PC-3 (cell line): ENCODE measurements around the gene CRYBG3. TPM values are rescaled to one million over a fixed set of nuclear protein-coding genes. Genes with fewer than 3 reads are reported as not detected.

Experiments used
- ATAC-seq: fragments of 200-7000 bp; cut with Tn5 transposase; 2 replicates; pipeline ENCODE4 v1.9.1; 2020; ENCODE audit warnings: mild to moderate bottlenecking, moderate library complexity
- BruUV-seq: library from RNA; stranded (reverse); fragments of 400-500 nt; replicated peaks from 2 replicates; lab custom pipeline; 2021; lab: Mats Ljungman, UMichigan
- CTCF ChIA-PET: fragments of 300-600 bp; sonication (Branson Sonifier 250); formaldehyde crosslinking; loops from one replicate; lab custom pipeline; 2022; ENCODE audit warnings: antibody characterized with exemption; lab: Charles Lee
- POLR2A ChIA-PET: fragments of 300-600 bp; sonication (Branson Sonifier 250); formaldehyde crosslinking; loops from one replicate; lab custom pipeline; 2022; ENCODE audit warnings: antibody characterized with exemption; ENCODE audit not compliant: unreplicated experiment; lab: Charles Lee
- DNase-seq: peaks from one replicate; pipeline ENCODE4 v3.0.0-alpha.2; 2015
- H2AFZ ChIP-seq: fragments of 300-600 bp; sonication (generic); 2 replicates; pipeline ENCODE4 v1.6.0; 2016; ENCODE audit warnings: antibody characterized with exemption, low read length
- H3F3A ChIP-seq: fragments of 300-600 bp; sonication (generic); one replicate; pipeline ENCODE4 v1.6.0; 2017; ENCODE audit warnings: antibody characterized with exemption, low read length, control low read depth, mild to moderate bottlenecking; ENCODE audit not compliant: unreplicated experiment
- H3K27ac ChIP-seq: fragments of 300-600 bp; sonication (generic); 2 replicates; pipeline ENCODE4 v1.5.1; 2016; ENCODE audit warnings: mild to moderate bottlenecking, low read length
- H3K27me3 ChIP-seq: fragments of 300-600 bp; sonication (generic); 2 replicates; pipeline ENCODE4 v1.6.1; 2016; ENCODE audit warnings: low read length, mixed read lengths
- H3K36me3 ChIP-seq: fragments of 300-600 bp; sonication (generic); 2 replicates; pipeline ENCODE4 v1.6.1; 2016; ENCODE audit warnings: low read depth, mixed run types, low read length, mixed read lengths
- H3K4me1 ChIP-seq: fragments of 300-600 bp; sonication (generic); 2 replicates; pipeline ENCODE4 v1.5.1; 2016; ENCODE audit warnings: low read length; ENCODE audit not compliant: insufficient read depth
- H3K4me2 ChIP-seq: fragments of 300-600 bp; sonication (generic); 2 replicates; pipeline ENCODE4 v1.6.0; 2016; ENCODE audit warnings: low read length
- H3K4me3 ChIP-seq: fragments of 300-600 bp; sonication (generic); 2 replicates; pipeline ENCODE4 v1.5.1; 2016; ENCODE audit warnings: mild to moderate bottlenecking, low read length, mixed read lengths
- H3K79me2 ChIP-seq: fragments of 300-600 bp; sonication (generic); 2 replicates; pipeline ENCODE4 v1.6.1; 2017; ENCODE audit warnings: low read length, mixed read lengths
- H3K9ac ChIP-seq: fragments of 300-600 bp; sonication (generic); 2 replicates; pipeline ENCODE4 v1.6.0; 2016; ENCODE audit warnings: mild to moderate bottlenecking, low read length
- H3K9me2 ChIP-seq: fragments of 300-600 bp; sonication (generic); replicated peaks from 2 replicates; pipeline ENCODE4 v1.6.1; 2016; ENCODE audit warnings: mixed run types, low read length, mixed read lengths
- H3K9me3 ChIP-seq: fragments of 300-600 bp; sonication (generic); 2 replicates; pipeline ENCODE4 v1.6.1; 2016; ENCODE audit warnings: low read length, mixed read lengths
- H4K20me1 ChIP-seq: fragments of 300-600 bp; sonication (generic); 2 replicates; pipeline ENCODE4 v1.6.1; 2016; ENCODE audit warnings: low read length, mixed read lengths
- CTCF ChIP-seq: fragments of 300-600 bp; sonication (generic); conservative IDR thresholded peaks from 2 replicates; pipeline ENCODE4 v1.5.1; 2017; ENCODE audit warnings: antibody characterized with exemption, low read depth, mild to moderate bottlenecking, low read length
- EZH2 ChIP-seq: fragments of 300-600 bp; sonication (generic); IDR thresholded peaks from one replicate; pipeline ENCODE4 v1.6.1; 2017; ENCODE audit warnings: antibody characterized with exemption, mild to moderate bottlenecking, low read length; ENCODE audit not compliant: unreplicated experiment
- EZH2phosphoT487 ChIP-seq: fragments of 300-600 bp; sonication (generic); IDR thresholded peaks from 2 replicates; pipeline ENCODE4 v1.6.1; 2018; ENCODE audit warnings: mild to moderate bottlenecking, antibody characterized with exemption, low read length, borderline replicate concordance
- intact Hi-C: fragments of 100-400 bp; cut with micrococcal nuclease; formaldehyde crosslinking; loops from 2 replicates; pipeline ENCODE4 v1.9.0; 2023
- total RNA-seq: library from RNA; depleted of rRNA; stranded (reverse); fragments of >200 nt; gene quantifications from 2 replicates; pipeline ENCODE4 v1.2.3, GENCODE V29; 2014

Gene CRYBG3
- total RNA-seq, 1 experiment from 2014 or later: 11.4 TPM

GRCh38 chr3:97992547-97993173, 170.8 kb downstream of the CRYBG3 start:
- no peaks in the 10 kb centered on the region for H3F3A ChIP-seq
- H3K27me3 ChIP-seq: no peaks in the 10 kb centered on the region; the same call in 1 of the 2 replicates
- H3K4me2 ChIP-seq: no peak overlapping the region
- no TSS peak for BruUV-seq
- TF ChIP-seq EZH2phosphoT487 (no peak), EZH2 (no peak), CTCF (no peak)
- H3K9me3 ChIP-seq: no peaks in the 10 kb centered on the region
- H3K4me3 ChIP-seq: no peak overlapping the region
- no peaks in the 10 kb centered on the region for H3K9me2 ChIP-seq
- ChIA-PET CTCF (no interaction called here), POLR2A (no interaction called here)
- no peak for DNase-seq
- H3K4me1 ChIP-seq: no peaks in the 10 kb centered on the region
- H4K20me1 ChIP-seq: no peaks in the 10 kb centered on the region
- intact Hi-C loops: no loop called here
- H3K9ac ChIP-seq: no peak overlapping the region
- no peak overlapping the region for H2AFZ ChIP-seq
- H3K36me3 ChIP-seq: no peaks in the 10 kb centered on the region
- no peaks in the 10 kb centered on the region for H3K79me2 ChIP-seq
- ATAC-seq: no peak
- H3K27ac ChIP-seq: no peak overlapping the region

DNA sequence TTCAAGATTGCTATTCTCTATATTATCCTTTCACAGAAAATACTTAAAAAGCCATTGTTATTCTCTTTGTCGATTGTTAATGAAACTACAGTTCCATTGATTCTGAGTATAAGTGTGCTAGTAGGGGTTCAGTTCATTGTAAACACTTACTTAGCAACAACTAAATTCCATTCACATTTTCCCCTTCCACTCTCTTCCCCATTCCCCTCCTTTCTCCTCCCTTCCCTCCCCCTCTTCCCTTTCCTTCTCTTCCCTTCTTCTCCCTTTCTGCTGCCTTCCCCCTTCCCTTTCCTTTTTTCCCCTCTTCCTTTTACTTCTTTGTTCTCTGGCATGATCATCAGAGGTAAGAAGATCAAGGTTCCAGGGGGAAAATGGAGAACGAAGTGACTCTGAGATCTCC, 171.7 kb downstream of the CRYBG3 start:
- Histone ChIP-seq H3K4me3 (no peak overlapping the region), H3K27ac (no peak overlapping the region), H3K4me1 (no peaks in the 10 kb centered on the region), H4K20me1 (no peaks in the 10 kb centered on the region), H3K4me2 (no peak overlapping the region), H3K36me3 (no peaks in the 10 kb centered on the region), H3K9ac (no peak overlapping the region), H3K9me3 (no peaks in the 10 kb centered on the region), H3F3A (no peaks in the 10 kb centered on the region), H3K27me3 (no peaks in the 10 kb centered on the region; the same call in 1 of the 2 replicates), H3K79me2 (no peaks in the 10 kb centered on the region), H2AFZ (no peak overlapping the region), H3K9me2 (no peaks in the 10 kb centered on the region)
- no TSS peak for BruUV-seq
- CTCF ChIA-PET: no interaction called here
- no peak for ATAC-seq
- intact Hi-C loops: no loop called here
- TF ChIP-seq EZH2phosphoT487 (no peak), EZH2 (no peak), CTCF (no peak)
- no peak for DNase-seq
- POLR2A ChIA-PET: no interaction called here

DNA sequence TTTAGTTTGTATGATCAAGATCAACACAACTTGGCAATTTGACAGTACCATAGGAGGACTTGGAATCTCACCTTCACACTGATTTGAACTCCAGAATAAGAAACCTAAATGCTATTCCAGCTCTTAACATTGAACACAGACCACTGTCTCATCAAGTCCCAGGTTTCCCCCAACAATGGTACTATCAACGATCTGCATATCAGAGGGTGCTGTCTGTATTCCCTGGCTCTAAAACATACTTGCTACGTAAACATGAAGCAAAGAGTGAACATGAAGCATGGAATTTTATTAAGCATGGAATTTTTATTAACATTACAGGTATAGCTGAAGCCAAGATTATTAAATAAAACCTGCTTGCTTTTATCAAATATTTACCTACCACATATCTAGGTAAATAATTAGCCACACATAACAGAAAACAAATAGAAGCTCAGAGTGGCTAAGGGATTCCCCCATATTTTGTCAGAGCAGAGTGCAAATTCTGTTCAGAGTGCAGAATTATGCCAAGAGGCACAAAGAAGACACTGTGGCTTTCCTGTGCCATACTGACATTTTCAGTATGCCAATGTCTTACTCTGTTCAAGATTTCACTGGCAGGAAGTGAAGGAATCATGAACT, 172.6 kb downstream of the CRYBG3 start:
- no TSS peak for BruUV-seq
- H3K36me3 ChIP-seq: no peaks in the 10 kb centered on the region
- H3K4me3 ChIP-seq: no peak overlapping the region
- ChIA-PET CTCF (no interaction called here), POLR2A (no interaction called here)
- no peaks in the 10 kb centered on the region for H3F3A ChIP-seq
- no peaks in the 10 kb centered on the region for H3K79me2 ChIP-seq
- no peaks in the 10 kb centered on the region for H3K4me1 ChIP-seq
- TF ChIP-seq CTCF (no peak), EZH2phosphoT487 (no peak), EZH2 (no peak)
- no peaks in the 10 kb centered on the region; the same call in 1 of the 2 replicates for H3K27me3 ChIP-seq
- H3K27ac ChIP-seq: no peak overlapping the region
- ATAC-seq: peak; percentile 40; the same call in 1 of the 2 replicates
- no peak for DNase-seq
- H2AFZ ChIP-seq: no peak overlapping the region
- H3K9ac ChIP-seq: no peak overlapping the region
- intact Hi-C loops: no loop called here
- no peaks in the 10 kb centered on the region for H3K9me2 ChIP-seq
- H4K20me1 ChIP-seq: no peaks in the 10 kb centered on the region
- H3K4me2 ChIP-seq: no peak overlapping the region
- H3K9me3 ChIP-seq: no peaks in the 10 kb centered on the region
